H9 (cell line): ENCODE data around the gene KCTD20. TPM values are rescaled to one million over a fixed set of nuclear protein-coding genes. Genes with fewer than 3 reads are reported as not detected.

Source experiments
- DNase-seq: peaks from one replicate; pipeline ENCODE4 v3.0.0-alpha.2; 2017
- H2AFZ ChIP-seq: one replicate; pipeline ENCODE4 v1.6.1; 2013; ENCODE audit warnings: mild to moderate bottlenecking, low read length, control low read depth, moderate library complexity
- H2AK5ac ChIP-seq: 2 replicates; pipeline ENCODE4 v1.6.1; 2013; ENCODE audit warnings: low read length, control low read depth, mixed read lengths; ENCODE audit not compliant: insufficient read length
- H2BK120ac ChIP-seq: one replicate; pipeline ENCODE4 v1.6.1; 2013; ENCODE audit warnings: low read depth, mild to moderate bottlenecking, low read length, control low read depth, inconsistent platforms; ENCODE audit not compliant: poor library complexity, severe bottlenecking
- H2BK12ac ChIP-seq: 2 replicates; pipeline ENCODE4 v1.6.1; 2013; ENCODE audit warnings: low read length, control low read depth, mixed read lengths, low read depth; ENCODE audit not compliant: insufficient read length
- H2BK15ac ChIP-seq: 2 replicates; pipeline ENCODE4 v1.6.1; 2013; ENCODE audit warnings: low read depth, low read length, control low read depth
- H2BK20ac ChIP-seq: one replicate; pipeline ENCODE4 v1.6.1; 2013; ENCODE audit warnings: low read depth, mild to moderate bottlenecking, low read length, control low read depth, inconsistent platforms; ENCODE audit not compliant: poor library complexity, severe bottlenecking
- H2BK5ac ChIP-seq: 2 replicates; pipeline ENCODE4 v1.6.1; 2013; ENCODE audit warnings: low read length, control low read depth, mixed read lengths; ENCODE audit not compliant: insufficient read length
- H3K14ac ChIP-seq: 2 replicates; pipeline ENCODE4 v1.6.1; 2013; ENCODE audit warnings: low read length, control low read depth; ENCODE audit not compliant: insufficient read depth
- H3K18ac ChIP-seq: 2 replicates; pipeline ENCODE4 v1.6.1; 2013; ENCODE audit warnings: low read depth, mild to moderate bottlenecking, mixed read lengths, low read length, control low read depth; ENCODE audit not compliant: insufficient read length
- H3K23ac ChIP-seq: 2 replicates; pipeline ENCODE4 v1.6.1; 2013; ENCODE audit warnings: low read length, control low read depth, mixed read lengths, low read depth; ENCODE audit not compliant: insufficient read length
- H3K23me2 ChIP-seq: 2 replicates; pipeline ENCODE4 v1.6.1; 2013; ENCODE audit warnings: low read depth, mild to moderate bottlenecking, mixed read lengths, low read length, control low read depth; ENCODE audit not compliant: insufficient read length, poor library complexity, severe bottlenecking
- H3K27ac ChIP-seq: 2 replicates; pipeline ENCODE4 v1.5.1; 2013; ENCODE audit warnings: low read length, control low read depth, mixed read lengths, low read depth; ENCODE audit not compliant: insufficient read length
- H3K27me3 ChIP-seq: 2 replicates; pipeline ENCODE4 v1.6.1; 2013; ENCODE audit warnings: low read length, control low read depth, inconsistent platforms; ENCODE audit not compliant: insufficient read depth
- H3K4ac ChIP-seq: 2 replicates; pipeline ENCODE4 v1.6.1; 2013; ENCODE audit warnings: low read depth, mild to moderate bottlenecking, control low read depth, inconsistent platforms, low read length, moderate library complexity
- H3K4me1 ChIP-seq: 2 replicates; pipeline ENCODE4 v1.6.1; 2013; ENCODE audit warnings: low read length, control low read depth, inconsistent platforms; ENCODE audit not compliant: insufficient read depth
- H3K4me2 ChIP-seq: 2 replicates; pipeline ENCODE4 v1.6.1; 2013; ENCODE audit warnings: low read length, control low read depth, mixed read lengths; ENCODE audit not compliant: insufficient read length, insufficient read depth
- H3K56ac ChIP-seq: 2 replicates; pipeline ENCODE4 v1.6.1; 2013; ENCODE audit warnings: low read depth, mild to moderate bottlenecking, mixed read lengths, low read length, control low read depth; ENCODE audit not compliant: insufficient read length
- H3K79me1 ChIP-seq: 2 replicates; pipeline ENCODE4 v1.6.1; 2013; ENCODE audit warnings: low read depth, mild to moderate bottlenecking, moderate library complexity, low read length, control low read depth, inconsistent platforms; ENCODE audit not compliant: insufficient read depth, poor library complexity, severe bottlenecking
- H3K79me2 ChIP-seq: 2 replicates; pipeline ENCODE4 v1.6.1; 2013; ENCODE audit warnings: low read length, control low read depth, inconsistent platforms; ENCODE audit not compliant: insufficient read depth
- H3K9ac ChIP-seq: 2 replicates; pipeline ENCODE4 v1.6.1; 2013; ENCODE audit warnings: low read length, control low read depth, mixed read lengths; ENCODE audit not compliant: insufficient read length; ENCODE audit errors: extremely low read depth
- H3K9me3 ChIP-seq: one replicate; pipeline ENCODE4 v1.6.1; 2013; ENCODE audit warnings: low read depth, low read length, inconsistent platforms; ENCODE audit not compliant: control insufficient read depth
- H3T11ph ChIP-seq: one replicate; pipeline ENCODE4 v1.6.1; 2013; ENCODE audit warnings: mild to moderate bottlenecking, low read length, control low read depth, inconsistent platforms
- H4K20me1 ChIP-seq: one replicate; pipeline ENCODE4 v1.6.1; 2013; ENCODE audit not compliant: control insufficient read depth, insufficient read length, insufficient read depth
- H4K5ac ChIP-seq: 2 replicates; pipeline ENCODE4 v1.6.1; 2013; ENCODE audit warnings: low read depth, mild to moderate bottlenecking, mixed read lengths, low read length, control low read depth; ENCODE audit not compliant: insufficient read length
- H4K8ac ChIP-seq: replicated peaks from 2 replicates; pipeline ENCODE4 v1.6.1; 2013; ENCODE audit warnings: low read length, control low read depth, mixed read lengths, low read depth; ENCODE audit not compliant: insufficient read length
- H4K91ac ChIP-seq: 2 replicates; pipeline ENCODE4 v1.6.1; 2013; ENCODE audit warnings: low read depth, mild to moderate bottlenecking, moderate library complexity, mixed read lengths, low read length, control low read depth; ENCODE audit not compliant: insufficient read length
- H3K27ac Mint-ChIP-seq, 3 experiments: 2 replicates in 2 of 3; 3 replicates in 1 of 3; pipeline ENCODE4 v1.8.0; 2020 to 2021; ENCODE audit warnings: mixed read lengths in 3 of 3, mild to moderate bottlenecking in 1 of 3, moderate library complexity in 1 of 3
- H3K27me3 Mint-ChIP-seq: 2 replicates; pipeline ENCODE4 v1.8.0; 2021; ENCODE audit warnings: low read depth, mild to moderate bottlenecking, moderate library complexity, mixed read lengths
- H3K36me3 Mint-ChIP-seq, 3 experiments: 2 replicates in 2 of 3; 3 replicates in 1 of 3; pipeline ENCODE4 v1.8.0; 2020 to 2021; ENCODE audit warnings: low read depth in 3 of 3, mixed read lengths in 3 of 3; ENCODE audit not compliant: insufficient read depth in 1 of 3
- H3K4me1 Mint-ChIP-seq, 2 experiments: 2 replicates each; pipeline ENCODE4 v1.8.0; 2020; ENCODE audit warnings: mixed read lengths in 2 of 2
- H3K4me3 Mint-ChIP-seq, 2 experiments: 2 replicates in 1 of 2; 3 replicates in 1 of 2; pipeline ENCODE4 v1.8.0; 2020 to 2021; ENCODE audit warnings: mild to moderate bottlenecking in 2 of 2, mixed read lengths in 2 of 2, moderate library complexity in 1 of 2
- H3K9me3 Mint-ChIP-seq, 2 experiments: 2 replicates in 1 of 2; 3 replicates in 1 of 2; pipeline ENCODE4 v1.8.0; 2020; ENCODE audit warnings: mild to moderate bottlenecking in 2 of 2, mixed read lengths in 2 of 2, moderate library complexity in 1 of 2
- CTCF ChIP-seq: fragments of 200-600 bp; sonication (generic); conservative IDR thresholded peaks from 3 replicates; pipeline ENCODE4 v1.8.0; 2021; ENCODE audit warnings: antibody characterized with exemption, mild to moderate bottlenecking
- WGBS: extraction: QIAGEN DNeasy Blood & Tissue Kit; methylation state at CpG from one replicate; pipeline ENCODE4 v1.1.7; 2013; ENCODE audit warnings: missing lambda C conversion rate, low lambda C conversion rate, mixed read lengths; ENCODE audit not compliant: insufficient read length; ENCODE audit errors: extremely low coverage; 5-methylcytosine and 5-hydroxymethylcytosine counted together
- total RNA-seq: library from RNA; stranded (reverse); gene quantifications from 2 replicates; pipeline ENCODE4 v1.2.1, GENCODE V29; 2021

KCTD20 gene
- total RNA-seq, 1 experiment from 2014 or later = 22.6 TPM

GRCh38 chr6:36489426-36489825 lies 46.6 kb downstream of the KCTD20 start:
- no peak overlapping the region for H2BK120ac ChIP-seq
- no peaks in the 10 kb centered on the region for H3K9me3 ChIP-seq
- no peaks in the 10 kb centered on the region for H3K27me3 ChIP-seq
- H3K9ac ChIP-seq = no peak overlapping the region
- H3K23me2 ChIP-seq = no peaks in the 10 kb centered on the region
- H3K4me2 ChIP-seq = no peak overlapping the region
- H4K8ac ChIP-seq = no peak overlapping the region
- Mint-ChIP-seq H3K9me3 (no peaks in the 10 kb centered on the region), H3K27ac (peak overlapping the region in 1 of 3 experiments; percentile 9; a peak in 1 of 7 replicates), H3K27me3 (no peaks in the 10 kb centered on the region; the same call in 1 of the 2 replicates), H3K4me1 (peaks cover 17 to 24% of the 10 kb centered on the region in 2 experiments), H3K36me3 (peaks cover 7 to 40% (median 26%) of the 10 kb centered on the region in 3 experiments; a peak in 5 of 7 replicates), H3K4me3 (no peak overlapping the region)
- no peak overlapping the region for H3T11ph ChIP-seq
- WGBS = no CpG with 5 or more reads among the region's 4 CpGs
- no peak for DNase-seq
- no peak overlapping the region for H3K56ac ChIP-seq
- H3K18ac ChIP-seq = no peak overlapping the region
- no peak overlapping the region for H3K23ac ChIP-seq
- no peak overlapping the region for H3K14ac ChIP-seq
- no peak overlapping the region for H2AK5ac ChIP-seq
- no peaks in the 10 kb centered on the region for H3K79me1 ChIP-seq
- no peak overlapping the region for H2BK20ac ChIP-seq
- no peak overlapping the region for H3K27ac ChIP-seq
- H4K91ac ChIP-seq = no peak overlapping the region
- H3K4me1 ChIP-seq = no peaks in the 10 kb centered on the region
- H4K5ac ChIP-seq = no peak overlapping the region
- no peak overlapping the region for H2AFZ ChIP-seq
- no peaks in the 10 kb centered on the region for H4K20me1 ChIP-seq
- no peak overlapping the region for H2BK12ac ChIP-seq
- no peak for TF ChIP-seq CTCF
- H3K79me2 ChIP-seq = no peaks in the 10 kb centered on the region
- no peak overlapping the region for H2BK5ac ChIP-seq
- H2BK15ac ChIP-seq = no peak overlapping the region
- H3K4ac ChIP-seq = no peak overlapping the region
